Muscle of leg (tissue), 11 donors: ENCODE measurements around the gene LRP8. TPM values are rescaled to one million over a fixed set of nuclear protein-coding genes. Genes with fewer than 3 reads are reported as not detected.
A peak's percentile ranks its signal among the peaks of the same experiment; 100 is the strongest.

Experiments
- DNase-seq: peaks from one replicate; pipeline ENCODE4 v3.0.0; 2013
- H3K27ac ChIP-seq: one replicate; pipeline ENCODE4 v1.5.1; 2013; ENCODE audit warnings: mild to moderate bottlenecking, low read length, control low read depth
- H3K27me3 ChIP-seq: one replicate; pipeline ENCODE4 v1.6.1; 2013; ENCODE audit warnings: low read length; ENCODE audit not compliant: control insufficient read depth, insufficient read depth
- H3K36me3 ChIP-seq: one replicate; pipeline ENCODE4 v1.6.1; 2013; ENCODE audit warnings: low read length; ENCODE audit not compliant: control insufficient read depth, insufficient read depth
- H3K4me1 ChIP-seq: one replicate; pipeline ENCODE4 v1.6.1; 2013; ENCODE audit warnings: low read length; ENCODE audit not compliant: control insufficient read depth, insufficient read depth
- H3K4me3 ChIP-seq: one replicate; pipeline ENCODE4 v1.5.1; 2013; ENCODE audit warnings: low read length, control low read depth
- H3K9me3 ChIP-seq: replicated peaks from 2 replicates; pipeline ENCODE4 v1.6.1; 2013; ENCODE audit warnings: low read depth, low read length; ENCODE audit not compliant: control insufficient read depth
- WGBS: methylation state at CpG from one replicate; pipeline ENCODE4 v1.1.5; 2013; ENCODE audit warnings: missing lambda C conversion rate; ENCODE audit not compliant: insufficient coverage; 5-methylcytosine and 5-hydroxymethylcytosine counted together
- polyA plus RNA-seq, 8 donors: library from polyadenylated mRNA; unstranded; fragments of 120-200 nt; gene quantifications; one replicate each; pipeline versions ENCODE4 v1.2.1 to v1.2.3, GENCODE V29; 2013; ENCODE audit warnings: inconsistent platforms in 1 of 8, low replicate concordance in 1 of 8; ENCODE audit not compliant: insufficient read length in 8 of 8, insufficient read depth in 1 of 8
- total RNA-seq: library from RNA; stranded (reverse); fragments of 120-200 nt; gene quantifications from one replicate; pipeline ENCODE4 v1.2.4, GENCODE V29; 2013

The LRP8 gene
- total and polyA plus RNA-seq, 9 donors, result 2.8 to 6.9 (median 4.2) TPM

GRCh38 chr1:53346814-53347176 is 18.9 kb upstream of the LRP8 start:
- no peaks in the 10 kb centered on the region for H3K36me3 ChIP-seq
- 80% methylated on average over 1 of the region's 3 CpGs for WGBS
- H3K27ac ChIP-seq, result no peak overlapping the region
- peaks cover 5% of the 10 kb centered on the region for H3K4me1 ChIP-seq
- no peak for DNase-seq
- peaks cover 4% of the 10 kb centered on the region for H3K27me3 ChIP-seq
- no peaks in the 10 kb centered on the region for H3K9me3 ChIP-seq
- no peak overlapping the region for H3K4me3 ChIP-seq

- Histone ChIP-seq H3K4me1 (peaks cover 5% of the 10 kb centered on the region), H3K27me3 (peaks cover 4% of the 10 kb centered on the region), H3K4me3 (no peak overlapping the region), H3K9me3 (no peaks in the 10 kb centered on the region), H3K36me3 (no peaks in the 10 kb centered on the region), H3K27ac (peak overlapping the region; percentile 7)
- DNase-seq, result peak; percentile 53
- WGBS, result 47% methylated on average over 3 of the region's 7 CpGs
These were observed 18.3 kb upstream of the LRP8 start for GRCh38 chr1:53345996-53346813.

DNA sequence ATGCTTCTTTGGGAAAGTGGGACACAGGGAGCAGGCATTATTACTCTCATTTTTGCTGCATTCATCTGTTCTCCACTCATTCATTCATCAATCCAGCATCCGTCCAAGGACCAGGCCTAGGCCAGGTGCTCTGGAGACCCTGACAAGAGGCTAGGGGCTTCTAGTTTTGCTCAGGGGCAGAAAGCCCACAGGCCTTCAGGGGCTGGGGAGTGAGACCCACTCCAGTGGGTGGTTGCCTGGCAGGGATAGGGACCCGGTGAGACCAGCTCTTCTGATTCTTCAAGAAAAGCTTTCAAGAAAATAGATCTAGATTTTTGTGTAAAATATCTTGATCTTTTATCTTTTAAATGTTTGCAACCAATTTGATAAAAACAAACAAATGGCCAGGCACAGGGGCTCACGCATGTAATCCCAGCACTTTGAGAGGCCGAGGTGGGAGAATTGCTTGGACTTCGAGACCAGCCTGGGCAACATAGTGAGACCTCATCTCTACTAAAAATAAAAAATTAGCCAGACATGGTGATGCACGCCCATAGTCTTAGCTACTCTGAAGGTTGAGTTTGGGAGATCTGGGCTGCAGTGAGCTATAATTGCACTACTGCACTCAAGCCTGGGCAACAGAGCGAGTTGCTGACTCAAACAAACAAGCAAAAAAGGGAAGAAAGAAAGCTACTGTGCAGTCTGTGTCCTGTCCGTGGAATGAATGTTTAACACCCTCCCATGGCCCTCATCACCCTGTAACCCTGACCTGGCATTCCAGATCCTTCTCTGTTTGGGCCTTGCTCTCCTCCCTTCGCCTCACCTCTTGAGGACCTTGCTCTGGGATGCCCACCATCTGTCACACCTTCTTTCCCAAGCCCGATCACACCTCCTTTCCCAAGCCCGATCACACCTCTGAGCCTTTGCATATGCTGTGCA is 17.3 kb upstream of the LRP8 start:
- Histone ChIP-seq H3K4me3 (no peak overlapping the region), H3K27ac (no peak overlapping the region), H3K4me1 (peaks cover 5% of the 10 kb centered on the region), H3K36me3 (no peaks in the 10 kb centered on the region), H3K9me3 (no peaks in the 10 kb centered on the region), H3K27me3 (peaks cover 4% of the 10 kb centered on the region)
- WGBS, result 68% methylated on average over 6 of the region's 11 CpGs
- no peak for DNase-seq

DNA sequence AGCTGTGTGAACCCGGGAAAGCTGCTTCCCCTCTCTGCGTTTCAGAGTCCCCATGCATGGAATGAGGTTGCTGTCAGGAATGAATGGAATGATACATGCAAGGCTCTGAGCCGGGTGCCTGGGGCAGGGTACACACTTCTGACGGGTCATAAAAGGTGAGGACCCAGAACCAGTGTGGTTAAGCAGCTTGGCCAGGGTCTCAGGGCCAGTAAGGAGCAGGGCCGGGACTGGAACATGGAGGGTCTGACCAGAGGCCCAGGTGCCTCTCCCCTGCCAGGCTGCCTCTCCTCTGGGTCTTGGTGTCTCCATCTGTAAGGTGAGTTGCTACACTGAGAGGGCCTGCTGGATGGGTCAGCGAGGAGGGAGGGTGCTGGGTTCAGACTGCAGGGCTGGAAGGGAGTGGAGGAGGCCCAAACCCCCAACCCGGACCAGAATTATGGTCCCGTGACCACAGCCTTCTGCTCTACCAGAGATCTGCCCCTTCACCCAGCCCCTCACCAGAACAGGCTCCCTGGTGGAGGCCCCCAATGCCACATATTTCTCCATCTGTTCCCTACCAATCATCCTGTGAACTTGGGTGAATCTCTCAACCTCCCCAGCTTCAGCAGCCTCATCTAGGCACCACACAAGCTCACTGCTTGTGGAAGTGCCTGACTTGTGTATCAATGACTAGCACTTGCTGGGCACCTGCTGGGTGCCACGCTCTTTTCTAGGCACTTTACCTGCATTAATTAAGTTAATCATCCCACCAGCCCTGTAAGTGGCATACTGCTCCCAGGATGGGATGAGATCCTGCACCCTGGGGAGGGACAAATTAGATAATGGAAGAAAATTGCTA is 16.2 kb upstream of the LRP8 start:
- 69% methylated on average over 5 of the region's 9 CpGs for WGBS
- Histone ChIP-seq H3K4me1 (peaks cover 5% of the 10 kb centered on the region), H3K27me3 (peaks cover 6% of the 10 kb centered on the region), H3K4me3 (no peak overlapping the region), H3K36me3 (no peaks in the 10 kb centered on the region), H3K27ac (no peak overlapping the region), H3K9me3 (no peaks in the 10 kb centered on the region)
- DNase-seq, result no peak

DNA sequence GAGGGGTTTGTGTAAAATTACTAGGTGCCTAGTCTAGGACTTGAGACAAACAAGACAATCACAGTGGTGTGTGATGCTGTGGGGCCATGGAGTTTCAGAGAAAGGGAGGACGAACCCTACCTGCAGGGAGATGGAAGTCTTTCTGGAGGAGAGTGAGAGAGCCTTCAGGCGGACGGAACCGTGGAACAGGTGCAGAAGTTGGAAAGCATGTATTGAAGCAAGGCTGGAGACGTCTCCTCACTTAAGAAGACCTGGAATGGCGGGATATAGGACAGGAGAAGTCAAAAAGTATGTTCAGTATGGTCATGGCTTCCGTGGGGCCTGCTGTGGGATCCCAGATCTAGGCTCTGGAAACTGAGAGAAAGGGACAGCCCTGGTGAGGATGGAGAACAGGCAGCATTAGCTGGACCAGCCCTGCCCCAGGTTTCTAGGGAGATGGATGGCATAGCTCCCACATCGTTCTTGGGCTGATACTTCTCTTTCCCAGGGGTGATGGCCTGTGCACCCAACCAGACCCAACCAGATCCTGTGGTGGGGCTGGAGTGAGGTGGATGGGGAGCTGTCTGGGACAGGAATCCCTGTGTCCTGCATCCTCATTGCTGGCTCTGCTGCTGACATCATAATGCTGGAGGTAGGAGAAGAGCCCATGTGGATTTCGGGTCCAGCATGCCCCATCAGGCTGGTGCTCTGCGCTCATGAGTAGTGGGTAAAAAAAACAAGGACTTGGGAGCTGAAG is 15.0 kb upstream of the LRP8 start:
- 79% methylated on average over 8 of the region's 10 CpGs for WGBS

GRCh38 chr1:53341961-53342707 is 14.3 kb upstream of the LRP8 start:
- DNase-seq, result no peak
- WGBS, result 83% methylated on average over 7 of the region's 7 CpGs

More for the DNA sequence above, 15.0 kb upstream of the LRP8 start:
- Histone ChIP-seq H3K27ac (no peak overlapping the region), H3K9me3 (no peaks in the 10 kb centered on the region), H3K4me1 (peaks cover 5% of the 10 kb centered on the region), H3K4me3 (no peak overlapping the region), H3K27me3 (peaks cover 5% of the 10 kb centered on the region), H3K36me3 (no peaks in the 10 kb centered on the region)
- no peak for DNase-seq

GRCh38 chr1:53341521-53341895 is 13.6 kb upstream of the LRP8 start:
- DNase-seq, result no peak
- Histone ChIP-seq H3K27ac (no peak overlapping the region), H3K9me3 (no peaks in the 10 kb centered on the region), H3K36me3 (no peaks in the 10 kb centered on the region), H3K4me1 (peaks cover under 1% of the 10 kb centered on the region), H3K4me3 (no peak overlapping the region), H3K27me3 (peaks cover 8% of the 10 kb centered on the region)
- no CpG with 5 or more reads among the region's 5 CpGs for WGBS

More at GRCh38 chr1:53341961-53342707, 14.3 kb upstream of the LRP8 start:
- Histone ChIP-seq H3K4me3 (no peak overlapping the region), H3K4me1 (peaks cover 5% of the 10 kb centered on the region), H3K36me3 (no peaks in the 10 kb centered on the region), H3K27ac (no peak overlapping the region), H3K27me3 (peaks cover 5% of the 10 kb centered on the region), H3K9me3 (no peaks in the 10 kb centered on the region)

DNA sequence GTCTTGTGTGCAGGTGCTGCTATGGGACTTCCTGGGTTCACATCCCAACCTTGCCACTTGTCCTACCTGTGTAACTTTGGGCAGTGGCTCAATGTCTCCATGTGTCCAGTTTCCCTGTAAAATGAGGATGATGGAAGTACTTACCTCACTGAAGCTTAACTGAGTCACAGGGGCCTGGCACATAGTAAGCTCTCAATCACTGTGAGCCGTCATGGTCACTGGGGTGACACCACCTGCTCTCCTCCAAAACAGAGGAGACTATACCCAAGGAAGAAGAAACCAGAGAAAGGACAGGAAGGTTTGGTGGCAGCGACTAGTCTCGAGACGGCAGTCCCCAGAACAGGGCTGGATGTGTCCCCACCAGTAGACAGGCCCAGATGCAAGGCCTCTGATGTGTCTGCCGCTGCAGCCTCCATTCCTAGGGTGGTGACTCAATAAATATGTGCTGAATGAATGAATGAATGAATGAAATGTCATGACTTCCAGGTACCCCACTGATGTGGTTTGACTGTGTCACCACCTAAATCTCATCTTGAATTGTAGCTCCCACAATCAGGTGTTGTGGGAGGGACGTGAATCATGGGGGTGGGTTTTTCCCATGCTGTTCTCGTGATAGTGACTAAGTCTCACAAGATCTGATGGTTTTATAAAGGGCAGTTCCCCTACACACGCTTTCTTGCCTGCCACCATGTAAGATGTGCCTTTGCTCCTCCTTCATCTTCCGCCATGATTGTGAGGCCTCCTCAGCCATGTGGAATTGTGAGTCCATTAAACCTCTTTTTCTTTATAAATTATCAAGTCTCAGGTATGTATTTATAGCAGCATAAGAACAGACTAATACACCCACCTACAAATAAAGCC is 13.0 kb upstream of the LRP8 start:
- Histone ChIP-seq H3K27ac (no peak overlapping the region), H3K36me3 (no peaks in the 10 kb centered on the region), H3K27me3 (peaks cover 11% of the 10 kb centered on the region), H3K4me3 (no peak overlapping the region), H3K4me1 (no peaks in the 10 kb centered on the region), H3K9me3 (no peaks in the 10 kb centered on the region)
- no peak for DNase-seq
- WGBS, result 89% methylated on average over 4 of the region's 9 CpGs
